GM21576 (cell line): ENCODE measurements around the gene ATG14.
"Not testable (repeated sequence)": the region's sequence is repeated elsewhere in the genome, so short reads cannot be mapped to it uniquely, and the experiment has no call there.

ENCODE experiments used
- ATAC-seq: cut with Tn5 transposase; IDR thresholded peaks from one replicate; pipeline ENCODE4 v1.9.1; 2021; ENCODE audit warnings: mild to moderate bottlenecking, moderate library complexity; ENCODE audit not compliant: unreplicated experiment

ATG14 gene, protein sequence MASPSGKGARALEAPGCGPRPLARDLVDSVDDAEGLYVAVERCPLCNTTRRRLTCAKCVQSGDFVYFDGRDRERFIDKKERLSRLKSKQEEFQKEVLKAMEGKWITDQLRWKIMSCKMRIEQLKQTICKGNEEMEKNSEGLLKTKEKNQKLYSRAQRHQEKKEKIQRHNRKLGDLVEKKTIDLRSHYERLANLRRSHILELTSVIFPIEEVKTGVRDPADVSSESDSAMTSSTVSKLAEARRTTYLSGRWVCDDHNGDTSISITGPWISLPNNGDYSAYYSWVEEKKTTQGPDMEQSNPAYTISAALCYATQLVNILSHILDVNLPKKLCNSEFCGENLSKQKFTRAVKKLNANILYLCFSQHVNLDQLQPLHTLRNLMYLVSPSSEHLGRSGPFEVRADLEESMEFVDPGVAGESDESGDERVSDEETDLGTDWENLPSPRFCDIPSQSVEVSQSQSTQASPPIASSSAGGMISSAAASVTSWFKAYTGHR

DNA sequence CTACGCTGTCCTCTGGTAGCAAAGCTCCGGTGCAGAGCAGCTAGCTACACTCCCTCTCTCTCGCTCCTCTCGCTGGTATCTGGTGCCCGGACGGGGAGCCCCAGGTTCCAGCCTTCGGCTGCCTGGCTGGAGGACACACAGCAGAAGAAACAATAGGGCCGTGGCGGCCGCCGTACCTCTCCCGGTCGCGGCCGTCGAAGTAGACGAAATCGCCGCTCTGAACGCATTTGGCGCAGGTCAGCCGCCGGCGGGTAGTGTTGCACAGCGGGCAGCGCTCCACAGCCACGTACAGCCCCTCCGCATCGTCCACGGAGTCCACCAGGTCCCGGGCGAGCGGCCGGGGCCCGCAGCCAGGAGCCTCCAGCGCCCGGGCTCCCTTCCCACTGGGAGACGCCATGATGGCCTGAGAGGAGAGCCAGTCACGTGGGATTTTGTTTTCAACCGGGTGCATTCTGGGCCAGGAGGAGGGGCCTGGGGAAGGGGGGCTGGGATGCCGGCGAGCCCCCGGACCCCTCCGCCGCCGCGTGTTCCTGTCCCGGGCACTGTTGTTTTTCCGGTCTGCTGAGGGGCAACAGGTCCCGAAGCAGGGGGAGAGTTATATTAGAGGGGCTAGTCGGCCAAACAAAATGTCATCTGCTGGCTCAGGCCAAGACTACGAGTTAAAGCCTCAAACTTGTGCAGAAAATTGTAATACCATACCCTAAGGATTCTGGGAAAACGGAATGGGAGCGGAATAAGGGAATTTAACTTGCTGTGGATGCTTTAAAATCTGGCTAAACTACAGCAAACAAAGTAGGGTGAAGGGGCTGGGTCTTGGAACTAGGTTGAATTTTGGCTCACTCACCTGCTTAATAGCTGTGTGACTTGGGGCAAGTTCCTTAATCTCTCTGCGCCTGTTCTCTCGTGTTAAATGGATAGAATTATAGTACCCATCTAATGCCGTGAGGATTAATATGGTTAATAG is at the start of gene ATG14:
Gene ATG14, minus strand, starts transcription at position 405 of the 964 bp plus-strand sequence. Its CDS starts 8 bp downstream, at position 397.
- peak; percentile 96 for ATAC-seq

DNA sequence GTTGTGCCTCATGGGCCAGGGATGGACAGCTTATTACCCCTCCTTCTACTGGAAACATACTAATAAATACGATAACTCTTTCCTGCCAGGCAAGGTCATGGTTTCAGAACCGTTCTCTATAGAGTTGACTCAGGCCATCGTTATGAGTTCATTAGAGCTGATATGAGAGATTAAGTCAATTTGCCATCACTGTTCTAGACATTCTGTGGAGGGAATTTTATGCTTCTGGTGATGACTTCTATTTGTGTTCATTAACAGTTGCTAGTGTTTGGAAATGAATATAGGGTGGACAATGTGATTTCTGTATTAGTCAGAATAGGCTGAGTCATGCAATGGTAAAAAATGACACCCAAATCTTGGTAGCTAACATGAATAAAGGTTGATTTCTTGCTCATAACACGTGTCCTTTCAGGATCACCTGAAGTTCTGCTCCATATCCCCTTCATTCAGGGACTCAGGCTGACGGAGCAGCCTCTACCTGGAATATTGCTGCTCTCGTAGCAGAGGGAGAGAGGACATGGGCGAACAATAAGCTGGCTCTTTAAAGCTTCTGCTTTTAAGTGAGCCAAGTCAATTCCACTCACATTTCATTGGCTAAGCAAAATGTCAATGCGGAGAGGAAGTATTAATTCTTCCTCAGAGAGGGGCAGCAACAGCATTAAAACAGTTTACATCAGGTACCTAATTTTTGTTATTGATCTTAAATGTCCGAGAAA is 47.3 kb upstream of the ATG14 start:
- ATAC-seq: no peak

DNA sequence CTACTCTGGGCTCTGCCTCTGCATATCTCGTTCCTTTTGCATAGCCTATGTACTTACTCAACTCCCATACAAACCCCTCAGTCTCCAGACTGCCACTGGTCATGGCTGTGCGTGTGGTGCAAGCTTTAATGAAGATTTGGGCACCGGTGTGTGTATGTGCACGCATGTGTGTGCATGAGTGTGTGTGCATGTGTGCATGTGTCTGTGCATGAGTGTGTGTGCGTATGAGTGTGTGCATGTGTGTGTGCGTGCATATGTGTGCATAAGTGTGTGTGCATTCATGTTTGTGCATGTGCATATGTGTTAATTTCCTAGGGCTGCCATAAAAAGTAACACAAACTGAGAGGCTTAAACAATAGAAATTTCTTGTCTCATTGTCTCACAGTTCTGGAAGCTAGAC is 45.9 kb upstream of the ATG14 start:
- no peak for ATAC-seq

DNA sequence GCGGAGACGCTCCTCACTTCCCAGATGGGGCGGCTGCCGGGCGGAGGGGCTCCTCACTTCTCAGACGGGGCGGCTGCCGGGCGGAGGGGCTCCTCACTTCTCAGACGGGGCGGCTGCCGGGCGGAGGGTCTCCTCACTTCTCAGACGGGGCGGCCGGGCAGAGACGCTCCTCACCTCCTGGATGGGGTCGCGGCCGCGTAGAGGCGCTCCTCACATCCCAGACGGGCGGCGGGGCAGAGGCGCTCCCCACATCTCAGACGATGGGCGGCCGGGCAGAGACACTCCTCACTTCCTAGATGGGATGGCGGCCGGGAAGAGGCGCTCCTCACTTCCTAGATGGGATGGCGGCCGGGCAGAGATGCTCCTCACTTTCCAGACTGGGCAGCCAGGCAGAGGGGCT is 44.8 kb upstream of the ATG14 start:
- ATAC-seq: not testable (repeated sequence)

DNA sequence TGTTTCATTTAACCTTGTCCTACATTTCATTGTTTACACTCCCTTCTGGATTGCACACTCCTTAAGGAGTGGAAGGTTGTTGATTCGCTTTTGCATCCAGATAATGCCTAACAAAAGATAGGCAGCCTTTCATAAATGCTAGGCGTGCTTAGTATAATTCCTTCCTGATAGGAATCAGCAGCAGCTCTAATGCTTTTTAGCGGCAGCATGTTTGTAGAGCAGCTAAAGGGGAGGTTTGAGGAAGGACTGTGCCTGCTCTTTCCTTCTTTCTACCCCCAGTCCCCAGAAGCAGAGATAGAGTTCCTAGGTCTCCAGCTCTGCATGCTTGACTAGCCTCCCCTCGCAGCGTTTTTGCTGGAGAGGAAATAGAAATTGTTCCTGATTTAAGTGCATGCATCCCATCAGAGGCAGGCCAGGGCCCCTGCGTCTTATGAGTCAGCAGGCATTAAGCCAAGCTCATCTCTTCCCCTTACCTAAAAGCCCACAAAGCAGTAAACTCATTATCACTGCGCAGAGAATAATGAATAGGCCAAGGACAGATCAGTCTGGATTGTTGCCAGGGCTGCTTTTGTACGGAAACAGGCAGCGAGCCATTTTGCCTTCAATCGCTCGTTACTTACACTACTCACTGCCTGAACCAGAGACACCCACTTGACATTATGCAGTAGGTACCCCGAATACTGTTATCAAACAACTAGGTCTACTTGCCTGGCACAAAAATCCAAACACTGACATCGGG is 42.8 kb upstream of the ATG14 start:
- ATAC-seq: no peak

DNA sequence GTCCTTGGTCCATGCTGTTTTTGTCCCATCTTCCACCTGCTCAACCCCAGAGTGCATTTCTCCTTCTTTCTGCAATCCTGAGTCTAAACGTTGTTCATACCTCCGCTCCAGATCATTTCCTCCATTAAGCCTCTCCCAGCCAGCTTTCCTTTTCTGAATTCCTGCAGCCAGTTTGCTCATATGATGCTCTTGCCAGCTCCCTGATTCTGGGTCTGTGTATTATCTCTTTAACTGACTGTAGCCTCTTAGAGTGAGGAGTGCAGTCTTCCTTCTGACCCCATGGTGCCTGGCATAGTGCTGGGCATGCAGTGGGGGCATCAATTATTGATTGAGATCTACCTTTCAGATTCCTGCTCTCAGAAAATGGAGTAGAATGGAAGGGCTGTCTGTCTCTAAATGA is 40.3 kb upstream of the ATG14 start:
- ATAC-seq: no peak

DNA sequence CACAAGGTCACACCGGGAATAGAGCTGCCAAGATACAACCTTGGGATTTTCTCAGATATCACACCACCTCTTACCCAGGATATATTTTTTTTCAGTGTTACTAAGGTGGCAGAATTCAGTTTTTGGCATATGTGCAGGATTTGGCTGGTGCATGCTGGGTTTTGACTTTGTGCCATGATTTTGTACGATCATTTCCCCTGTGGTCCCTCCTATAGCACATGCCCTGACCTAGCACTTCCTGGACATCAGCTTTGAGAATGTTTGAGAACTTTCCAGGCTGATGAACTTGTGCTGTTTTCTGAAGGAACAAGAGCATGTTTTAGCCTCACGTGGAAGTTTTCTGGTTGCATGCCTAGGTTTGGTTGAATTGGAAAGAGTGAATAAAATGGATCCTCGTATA is 39.8 kb upstream of the ATG14 start:
- no peak for ATAC-seq

DNA sequence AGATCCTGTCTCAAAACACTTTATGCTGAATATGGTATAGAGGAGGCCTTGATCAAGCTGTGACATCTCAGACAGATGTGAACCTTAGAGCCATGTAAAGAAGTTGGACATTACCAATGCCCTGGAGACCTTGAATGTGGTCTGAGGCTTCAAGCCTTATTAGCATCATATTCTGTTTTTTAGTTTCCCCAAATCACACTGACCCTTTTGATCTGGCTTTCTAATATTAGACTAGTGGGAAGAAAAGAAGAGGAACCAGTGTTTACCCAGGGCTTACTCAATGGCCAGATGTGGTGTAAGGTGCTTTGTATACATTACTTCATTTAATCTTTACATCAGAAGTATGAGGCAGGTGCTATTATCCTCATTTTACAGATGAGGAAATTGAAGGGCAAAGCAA is 39.4 kb upstream of the ATG14 start:
- no peak for ATAC-seq

DNA sequence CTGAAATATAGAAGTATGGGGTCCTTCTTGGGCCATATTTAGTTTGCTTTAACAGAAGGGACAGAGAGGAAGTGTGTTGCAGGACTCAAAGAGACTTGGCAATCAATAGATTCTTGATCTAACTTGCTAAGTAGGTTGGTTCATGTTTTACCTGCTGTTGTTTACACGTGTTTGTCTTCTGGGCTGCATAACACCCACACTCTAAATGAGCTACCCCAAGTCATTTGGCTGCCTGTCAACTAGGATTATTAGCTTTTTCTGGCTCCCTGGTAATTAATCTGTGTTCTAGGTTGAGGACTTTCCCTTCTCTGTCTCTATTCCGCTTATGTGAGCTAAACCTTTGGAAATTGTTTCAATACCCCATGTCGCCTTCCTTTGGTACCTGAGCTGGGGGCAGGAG is 38.9 kb upstream of the ATG14 start:
- ATAC-seq: no peak

DNA sequence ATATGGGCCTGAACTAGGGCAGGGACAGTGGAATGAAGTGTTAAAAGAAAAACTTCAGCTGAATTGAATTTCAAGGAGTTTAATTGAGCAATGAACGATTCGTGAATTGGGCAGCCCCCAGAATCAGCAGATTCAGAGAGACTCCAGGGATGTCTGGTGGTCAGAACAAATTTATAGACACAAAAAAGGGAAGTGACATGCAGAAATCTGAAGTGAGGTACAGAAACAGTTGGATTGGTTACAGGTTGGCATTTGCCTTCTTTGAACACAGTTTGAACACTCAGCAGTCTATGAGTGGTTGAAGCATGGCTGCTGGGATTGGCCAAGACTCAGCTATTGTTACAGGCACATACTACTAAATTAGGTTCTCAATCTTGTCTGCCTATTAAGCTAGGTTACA is 38.5 kb upstream of the ATG14 start:
- no peak for ATAC-seq

DNA sequence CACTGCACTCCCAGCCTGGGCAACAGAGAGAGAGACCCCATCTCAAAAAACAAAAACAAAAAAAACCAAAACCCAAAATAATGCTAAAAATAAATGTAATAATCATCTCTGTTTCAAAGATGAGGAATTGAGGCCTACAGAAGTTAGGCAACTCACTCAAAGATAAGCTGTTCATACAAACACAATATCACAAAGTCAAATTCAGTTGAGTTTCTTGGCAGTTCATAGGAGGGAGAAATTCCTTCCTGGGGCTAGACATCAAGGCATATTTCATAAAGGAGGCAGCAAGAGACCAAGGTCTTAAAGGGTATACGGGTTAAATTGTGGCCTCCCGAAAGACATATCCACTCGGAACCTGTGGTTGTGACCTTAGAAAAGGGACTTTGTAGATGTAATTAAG is 37.5 kb upstream of the ATG14 start:
- ATAC-seq: no peak

DNA sequence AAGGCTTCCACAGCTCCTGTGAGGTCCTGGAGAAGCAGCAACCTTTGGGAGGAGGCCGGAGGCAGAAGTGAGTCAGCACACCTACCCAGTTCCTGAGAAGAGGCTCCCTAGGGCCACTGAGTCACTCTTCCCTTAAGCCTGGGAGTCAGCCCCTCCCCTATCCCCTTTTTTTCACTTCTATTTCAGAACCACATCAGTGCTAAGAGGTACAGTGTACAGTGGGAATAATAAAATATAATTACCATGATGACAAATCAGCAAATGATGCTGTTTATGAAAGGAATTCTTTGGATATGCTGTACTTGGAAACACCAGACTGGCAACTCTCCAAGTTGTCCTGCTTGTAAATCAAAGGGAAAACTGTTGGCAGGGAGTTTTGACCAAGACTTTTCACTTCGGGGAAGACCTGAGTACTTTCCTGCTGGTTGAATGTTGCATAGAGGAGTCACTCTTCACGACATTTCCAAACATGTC is 36.5 kb upstream of the ATG14 start:
- no peak for ATAC-seq

DNA sequence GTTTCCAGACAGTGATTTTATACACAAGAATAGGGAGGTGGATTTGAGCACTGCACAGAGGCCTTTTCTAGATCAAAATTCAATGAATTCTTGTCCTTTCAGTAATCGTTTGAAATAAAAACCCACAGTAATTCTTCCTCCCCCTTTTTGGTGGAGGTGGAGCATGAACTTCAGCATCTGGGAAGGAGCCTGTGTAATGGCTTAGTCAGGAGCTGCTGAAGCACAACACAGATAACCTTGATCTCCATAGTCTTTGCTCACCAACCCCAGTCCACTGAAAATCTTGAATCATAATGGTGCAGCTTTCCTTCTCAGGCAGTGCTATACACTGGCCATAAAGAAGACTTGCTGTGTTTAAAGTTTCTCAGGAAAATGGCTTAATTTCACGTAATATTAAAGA is 35.2 kb upstream of the ATG14 start:
- no peak for ATAC-seq

DNA sequence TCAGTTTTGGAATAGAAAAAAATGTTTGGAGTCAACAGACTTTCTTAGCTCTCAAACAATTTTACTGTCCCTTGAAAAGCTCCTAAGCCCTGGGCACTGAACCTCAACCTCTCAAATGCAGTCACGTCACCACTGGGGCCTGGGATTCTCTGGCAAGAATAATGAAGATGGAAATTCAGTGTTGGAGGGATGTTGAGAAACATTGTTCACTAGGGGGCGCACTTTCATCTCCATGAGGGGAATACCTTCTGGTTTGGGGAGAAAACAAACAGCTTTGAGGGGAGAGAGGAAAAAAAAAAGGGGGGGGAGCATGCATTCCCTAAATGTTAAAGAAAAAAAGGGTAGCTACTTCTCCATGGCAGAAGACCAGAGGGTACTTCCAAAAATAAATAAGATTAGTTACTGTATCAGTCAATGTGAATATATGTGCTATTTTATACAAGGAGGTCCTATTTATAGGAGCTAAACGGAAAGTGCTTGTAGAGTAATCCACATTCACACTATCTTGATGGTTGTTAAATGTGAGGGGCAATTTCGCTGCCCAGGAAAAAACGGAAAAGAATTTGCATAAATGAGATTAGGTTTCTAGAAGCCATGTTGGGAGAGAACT is 34.6 kb upstream of the ATG14 start:
- ATAC-seq: peak; percentile 49

DNA sequence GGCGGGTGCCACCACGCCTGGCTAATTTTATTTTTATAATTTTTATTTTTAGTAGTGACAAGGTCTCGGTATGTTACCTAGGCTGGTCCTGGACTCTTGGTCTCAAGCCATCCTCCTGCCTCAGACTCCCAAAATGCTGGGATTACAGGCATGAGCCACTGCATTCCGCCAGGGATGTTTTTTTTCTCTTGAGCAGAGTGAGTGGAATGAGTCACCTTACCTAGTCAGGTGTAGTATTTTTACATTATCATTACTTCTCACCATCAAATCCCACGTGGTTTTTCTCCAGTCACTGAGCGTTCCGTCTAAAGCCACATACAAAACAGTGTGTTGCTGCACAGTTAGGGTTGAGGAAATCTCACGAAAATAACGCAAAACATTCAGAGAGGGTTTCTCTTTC is 29.7 kb upstream of the ATG14 start:
- no peak for ATAC-seq

DNA sequence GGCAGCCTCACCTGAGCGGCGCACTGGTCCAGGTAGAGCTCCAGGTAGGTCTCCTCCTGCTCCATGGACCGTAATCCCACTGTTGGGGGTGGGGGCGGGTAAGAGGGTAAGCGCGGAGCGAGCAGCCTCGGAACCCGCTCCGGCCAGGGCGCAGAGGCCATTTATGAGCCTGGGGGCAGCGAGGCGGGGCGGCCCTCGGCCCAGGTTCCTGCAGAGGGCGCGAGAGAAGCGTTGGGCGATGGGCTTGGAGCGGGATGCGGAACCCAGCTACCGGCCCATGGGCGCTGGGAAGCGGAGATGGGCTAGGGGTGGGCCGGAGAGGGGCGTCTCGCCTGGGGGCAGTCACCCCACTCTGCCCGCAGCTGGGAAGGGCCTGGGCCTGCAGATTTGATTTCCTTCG is 28.8 kb upstream of the ATG14 start, which contains the start of gene TBPL2:
Gene TBPL2, minus strand, starts transcription at position 232 of the 400 bp plus-strand sequence. Its CDS starts 167 bp downstream, at position 65.
- ATAC-seq: no peak

DNA sequence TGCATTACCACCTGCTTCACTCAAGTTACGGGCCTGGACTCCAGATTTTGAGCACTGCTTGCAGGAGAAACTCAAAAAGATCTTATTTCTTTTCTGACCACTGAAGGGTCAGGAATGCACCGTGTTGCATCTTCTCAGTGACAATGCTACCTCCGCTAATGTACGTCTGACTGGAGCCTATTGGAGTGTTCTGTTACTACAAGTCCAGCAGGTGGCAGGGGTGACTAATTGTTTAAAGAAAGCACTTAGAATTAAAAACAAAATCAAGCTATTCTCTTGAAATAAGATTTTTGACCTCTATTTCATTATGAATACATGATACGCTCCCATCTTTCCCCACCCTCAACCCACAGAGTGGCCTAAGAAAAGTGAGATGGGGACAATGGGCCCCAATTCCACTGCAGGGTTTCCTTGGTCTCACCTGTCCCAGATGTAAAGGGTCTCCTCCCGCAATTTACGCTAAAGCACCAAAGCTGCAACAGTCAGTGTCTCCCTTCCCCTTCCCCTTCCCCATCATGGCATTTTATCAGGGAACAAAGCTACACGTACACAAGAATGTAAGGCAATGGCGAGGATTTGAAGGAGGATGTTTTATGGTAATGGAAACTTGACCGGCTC is 26.5 kb upstream of the ATG14 start:
- no peak for ATAC-seq

DNA sequence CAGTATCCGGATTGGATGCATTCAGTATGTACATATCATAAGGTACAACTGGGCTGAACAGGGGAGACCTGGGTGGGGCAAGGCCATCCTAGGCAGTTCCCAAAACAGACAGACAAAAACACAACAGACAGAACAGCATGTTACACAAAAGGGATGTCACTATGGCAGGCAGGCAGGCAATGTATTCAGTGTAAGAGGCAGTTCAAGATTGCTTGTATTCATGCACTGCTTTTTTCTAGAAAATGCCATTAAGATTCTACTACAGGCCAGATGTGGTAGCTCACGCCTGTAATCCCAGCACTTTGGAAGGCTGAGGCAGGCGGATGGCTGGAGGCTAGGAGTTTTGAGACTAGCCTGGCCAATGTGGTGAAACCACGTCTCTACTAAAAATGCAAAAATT is 25.3 kb upstream of the ATG14 start:
- no peak for ATAC-seq

DNA sequence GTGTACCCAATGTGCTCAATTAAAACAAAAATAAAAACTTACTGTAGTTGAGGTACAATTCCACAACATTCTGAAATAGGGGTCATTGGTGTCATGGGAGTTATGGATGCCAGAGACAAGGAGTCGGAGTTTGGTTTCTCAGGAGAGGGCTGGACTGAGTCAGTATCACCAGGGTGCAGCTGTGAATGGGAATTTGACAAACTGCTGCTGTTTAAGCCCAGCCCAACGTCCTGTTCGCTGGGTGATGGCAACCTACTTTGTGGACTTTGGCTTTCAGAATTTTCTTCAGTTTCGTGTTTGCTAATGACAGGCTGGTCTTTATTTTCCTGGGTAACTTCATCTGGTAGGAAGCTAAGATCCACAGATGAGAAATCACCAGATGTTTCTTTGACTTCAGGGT is 24.9 kb upstream of the ATG14 start:
- no peak for ATAC-seq
